Tongue (tissue), 2 donors: ENCODE results near the gene CHID1. TPM values are rescaled to one million over a fixed set of nuclear protein-coding genes. Genes with fewer than 3 reads are reported as not detected.

Source experiments
- DNase-seq: peaks from one replicate; pipeline ENCODE4 v3.0.0-alpha.2; 2015
- total RNA-seq: library from RNA; depleted of rRNA; stranded (reverse); fragments of >200 nt; gene quantifications from one replicate; pipeline ENCODE4 v1.2.3, GENCODE V29; 2014

Gene CHID1
- total RNA-seq = 46.4 TPM

DNA sequence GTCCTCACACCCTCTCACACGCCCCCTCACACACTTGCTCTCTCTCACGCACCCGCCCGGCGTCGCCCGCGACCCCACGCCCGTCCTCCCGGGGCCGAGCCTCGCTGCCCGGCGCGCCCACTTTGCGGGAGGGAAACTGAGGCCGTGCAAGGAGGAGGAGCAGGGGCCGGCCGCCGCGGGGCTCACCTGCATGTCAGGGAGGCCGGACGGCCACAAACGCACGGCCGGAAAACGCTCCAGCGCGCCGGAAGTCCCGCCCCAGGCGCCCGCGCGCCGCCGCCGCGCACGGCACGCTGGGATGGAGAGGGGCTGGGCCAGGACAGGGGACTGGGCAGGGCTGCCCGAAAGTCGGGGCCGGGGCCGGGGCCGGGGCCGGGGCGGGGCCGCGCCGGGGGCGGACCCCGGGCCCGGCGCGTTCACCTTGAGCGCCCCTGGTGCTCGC, at the start of gene CHID1:
Gene CHID1, minus strand, starts transcription at position 222 of the 442 bp plus-strand sequence. CDS start 5,994 bp downstream, outside the sequence.
- DNase-seq = peak; percentile 91

DNA sequence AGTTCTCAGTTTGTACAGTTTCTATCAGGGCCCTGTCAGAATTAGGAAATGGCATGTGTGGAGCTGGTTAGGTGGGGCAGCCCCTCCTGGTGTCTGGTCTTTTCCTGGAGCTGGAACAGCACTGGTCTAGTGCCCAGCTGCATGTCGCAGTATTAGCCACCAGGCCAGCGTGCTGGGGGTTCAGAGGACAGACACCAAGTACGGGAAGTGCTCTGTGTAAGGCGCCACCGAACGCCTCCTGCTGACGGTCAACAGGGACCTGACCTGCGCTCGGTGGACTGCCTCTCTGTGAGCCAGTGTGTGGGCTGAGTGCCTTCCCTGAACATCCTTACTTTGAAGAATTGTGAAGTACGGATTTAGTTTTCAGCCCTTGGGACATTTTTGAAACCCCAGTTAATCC, 49.0 kb upstream of the CHID1 start:
- no peak for DNase-seq

DNA sequence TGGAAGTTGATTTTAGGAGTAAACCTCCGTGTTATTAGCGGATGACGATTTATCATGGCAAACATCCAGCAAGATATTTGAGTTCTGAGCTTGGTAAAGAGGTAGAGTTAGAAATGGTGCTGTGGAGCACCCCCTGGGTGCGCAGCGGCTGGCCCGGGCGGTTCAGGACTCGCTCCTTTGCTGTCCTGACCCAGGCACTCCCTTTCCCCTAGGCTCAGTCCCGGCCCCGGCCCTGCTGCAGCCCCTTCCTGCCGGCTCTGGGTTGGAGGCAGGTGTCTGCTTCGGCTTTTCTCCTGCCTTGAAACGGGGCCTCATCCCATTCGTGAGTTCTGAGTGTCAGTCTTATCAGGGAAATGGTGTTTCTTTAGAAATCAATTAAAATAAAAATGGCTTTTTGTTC, 48.4 kb upstream of the CHID1 start:
- DNase-seq = peak; percentile 37

DNA sequence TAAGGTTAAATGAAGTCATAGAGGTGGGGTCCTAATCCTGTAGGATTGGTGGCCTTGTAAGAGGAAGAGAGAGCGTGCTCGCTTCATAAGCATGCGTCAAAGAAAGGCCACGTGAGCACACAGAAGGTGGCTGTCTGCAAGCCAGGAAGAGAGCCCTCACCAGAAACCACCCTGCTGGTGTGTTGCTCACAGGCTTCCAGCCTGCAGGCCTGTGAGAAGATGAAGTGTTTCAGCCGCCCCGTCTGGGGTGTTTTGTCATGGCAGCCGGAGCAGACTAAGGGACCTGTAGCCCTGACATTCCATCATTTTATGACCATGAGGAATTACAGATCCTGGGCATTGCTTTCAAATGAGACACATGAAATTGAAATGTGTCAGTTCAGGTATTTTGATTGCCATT, 47.5 kb upstream of the CHID1 start:
- DNase-seq = no peak

DNA sequence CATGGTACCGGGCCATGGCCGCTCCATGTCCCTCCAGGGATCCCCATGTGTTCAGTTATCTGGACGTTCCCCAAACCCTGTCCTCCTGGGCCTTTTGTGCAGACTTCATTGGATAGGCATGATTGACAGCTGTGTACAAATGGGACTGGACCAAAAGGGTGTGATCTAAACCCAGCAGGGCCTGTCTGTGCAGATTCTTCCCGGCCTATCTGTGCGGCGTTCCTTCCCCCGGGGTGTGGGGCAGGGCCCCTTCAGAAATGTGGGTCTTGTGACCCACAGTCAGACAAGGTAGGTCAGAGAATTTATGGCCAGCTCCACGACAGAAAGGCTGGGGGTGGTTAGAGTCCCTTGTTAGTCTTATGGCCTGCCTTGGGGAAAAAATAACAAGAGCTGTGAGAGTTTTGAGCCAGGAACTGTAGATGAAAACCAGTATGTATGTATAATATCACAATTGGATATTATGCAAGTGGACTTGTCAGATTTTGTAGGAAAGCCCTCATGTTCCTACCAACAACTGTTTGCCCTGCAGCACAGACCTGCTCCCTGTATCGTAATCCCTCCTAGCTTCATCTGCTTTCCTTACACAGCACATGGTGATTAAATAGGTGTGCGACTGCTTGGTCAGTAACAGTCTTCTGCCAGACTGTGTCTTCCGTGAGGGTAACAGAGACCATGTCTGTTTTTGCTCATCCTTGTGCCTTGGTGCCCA, 46.8 kb upstream of the CHID1 start:
- no peak for DNase-seq

DNA sequence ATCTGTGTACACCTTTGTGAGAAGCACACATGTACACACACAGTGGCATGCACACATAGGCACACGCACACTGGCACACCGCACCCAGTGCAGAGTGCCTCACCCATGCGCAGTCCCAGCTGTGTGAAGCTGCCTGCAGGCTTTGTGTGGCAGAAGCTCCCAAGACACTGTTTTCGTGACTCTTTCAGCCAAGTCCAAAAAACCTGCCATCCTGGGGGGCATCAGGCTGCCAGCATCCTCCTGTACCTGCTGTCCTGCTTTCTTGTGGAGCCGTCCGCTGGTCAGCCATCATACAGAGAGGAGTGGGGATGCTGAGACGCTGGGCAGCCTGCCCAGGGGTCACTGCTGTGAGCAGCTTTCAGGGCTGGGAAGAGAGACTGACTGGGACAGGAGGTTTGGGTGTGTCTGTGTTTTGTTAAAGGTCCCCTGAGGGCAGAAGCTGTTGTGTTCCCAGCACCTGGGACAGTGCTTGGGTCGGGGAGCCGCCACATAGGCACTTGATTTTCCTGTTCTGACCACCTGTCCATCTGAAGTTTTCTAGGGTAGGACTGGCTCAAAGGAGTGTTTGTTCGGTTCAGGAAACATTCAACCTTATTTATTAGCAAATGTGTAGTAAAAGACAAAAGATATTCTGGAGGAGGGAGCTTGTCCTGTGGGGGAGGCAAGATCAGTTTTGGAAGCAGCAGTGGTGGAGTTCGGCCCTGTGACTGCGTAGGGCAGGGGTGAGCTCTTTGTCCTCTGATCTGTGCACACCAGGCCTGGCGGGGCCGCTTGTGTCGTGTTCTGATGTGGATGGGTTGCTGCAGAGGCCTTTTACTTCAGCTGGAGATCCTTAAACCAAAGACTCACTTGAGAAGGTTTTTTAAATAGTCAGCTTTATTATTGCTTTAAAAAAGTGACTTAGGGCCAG, 44.8 kb upstream of the CHID1 start:
- peak; percentile 59 for DNase-seq

DNA sequence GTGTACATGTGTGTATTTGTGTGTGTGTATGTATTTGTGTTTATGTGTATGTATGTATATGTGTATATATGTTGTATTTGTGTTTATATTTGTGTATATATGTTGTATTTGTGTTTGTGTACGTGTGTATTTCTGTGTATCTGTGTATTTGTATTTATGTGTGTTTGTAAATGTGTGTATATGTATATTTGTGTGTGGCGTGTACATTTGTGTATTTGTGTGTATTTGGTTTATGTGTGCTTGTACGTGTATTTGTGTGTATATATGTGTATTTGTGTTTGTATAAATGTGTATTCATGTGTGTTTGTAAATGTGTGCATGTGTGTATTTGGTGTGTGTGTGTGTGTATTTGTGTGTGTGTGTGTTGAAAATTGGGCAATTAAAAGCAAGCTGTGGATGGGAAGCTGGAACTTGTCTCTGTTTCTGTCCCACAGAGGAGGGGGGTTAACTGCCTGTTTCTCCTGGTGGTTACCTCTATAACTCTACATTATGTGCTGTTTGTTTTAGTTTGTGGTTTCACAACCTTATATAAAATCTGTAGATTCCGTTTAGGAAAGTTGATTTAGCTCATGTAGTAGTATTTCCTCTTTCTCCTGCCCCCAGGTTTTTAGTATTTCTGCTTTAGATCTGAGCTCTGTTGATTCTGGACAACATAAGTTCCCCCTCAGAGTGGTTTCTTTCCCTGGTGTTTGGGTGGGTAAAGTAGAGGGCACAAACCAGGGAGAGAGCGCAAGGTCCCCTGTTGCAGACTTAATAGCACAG, 44.0 kb upstream of the CHID1 start:
- DNase-seq = no peak

DNA sequence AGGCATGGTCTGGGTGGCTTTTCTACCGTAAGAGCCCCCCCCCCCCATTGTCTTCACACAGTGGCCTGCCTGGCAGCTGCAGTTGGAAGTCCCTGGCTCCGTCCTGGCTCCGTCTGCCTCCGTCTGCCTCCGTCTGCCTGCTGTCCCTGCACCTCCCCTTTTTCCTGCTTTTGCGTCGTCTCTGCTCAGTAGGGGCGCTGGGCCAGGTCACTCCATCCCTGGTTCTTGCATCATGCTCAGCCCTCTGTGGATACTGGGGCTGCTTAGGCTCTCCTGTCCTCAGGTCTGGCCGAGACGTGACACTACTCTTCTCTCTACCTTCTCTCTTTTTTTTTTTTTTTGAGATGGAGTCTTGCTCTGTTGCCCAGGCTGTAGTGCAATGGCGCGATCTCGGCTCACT, 42.9 kb upstream of the CHID1 start:
- no peak for DNase-seq

DNA sequence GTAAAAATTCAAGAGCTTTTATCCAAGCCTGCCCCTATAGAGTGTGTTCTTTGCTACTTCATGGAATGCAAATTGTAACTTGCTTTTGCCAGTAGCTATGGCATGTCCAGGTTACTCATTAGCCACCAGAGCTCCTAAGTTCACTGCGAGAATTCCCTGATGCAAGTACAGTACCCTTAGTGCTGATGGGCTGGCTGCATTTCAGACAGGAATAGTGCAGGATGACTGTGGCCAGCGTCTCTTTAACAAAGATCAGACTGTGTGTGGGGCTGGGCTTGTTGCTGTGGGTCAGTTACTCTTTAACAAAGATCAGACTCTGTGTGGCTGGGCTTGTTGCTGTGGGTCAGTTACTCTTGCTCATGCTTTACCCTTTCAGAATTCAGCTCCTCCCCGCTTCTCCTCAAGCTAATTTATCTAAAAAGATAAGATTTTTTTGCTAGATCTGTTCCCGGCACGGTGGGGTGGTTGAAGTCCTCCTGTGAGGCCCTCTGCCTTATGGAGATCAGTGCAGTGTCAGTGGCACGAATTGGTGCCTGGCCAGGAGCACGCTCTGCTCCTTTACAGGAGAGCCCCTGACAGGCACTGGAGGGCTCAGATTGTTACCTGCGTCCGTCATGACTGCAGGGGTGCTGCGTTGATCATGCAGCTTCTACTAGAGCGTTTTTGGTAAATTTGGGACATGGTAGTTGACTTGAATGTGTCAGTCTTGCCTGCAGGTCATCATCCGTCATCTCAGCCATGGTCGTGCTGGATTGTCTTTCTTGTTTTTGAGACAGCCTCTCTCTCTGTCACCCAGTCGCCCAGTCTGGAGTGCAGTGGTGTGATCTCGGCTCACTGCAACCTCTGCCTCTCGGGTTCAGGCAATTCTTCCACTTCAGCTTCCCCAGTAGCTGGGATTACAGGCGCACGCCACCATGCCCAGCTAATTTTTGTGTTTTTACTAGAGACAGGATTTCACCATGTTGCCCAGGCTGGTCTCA, 42.1 kb upstream of the CHID1 start:
- no peak for DNase-seq

DNA sequence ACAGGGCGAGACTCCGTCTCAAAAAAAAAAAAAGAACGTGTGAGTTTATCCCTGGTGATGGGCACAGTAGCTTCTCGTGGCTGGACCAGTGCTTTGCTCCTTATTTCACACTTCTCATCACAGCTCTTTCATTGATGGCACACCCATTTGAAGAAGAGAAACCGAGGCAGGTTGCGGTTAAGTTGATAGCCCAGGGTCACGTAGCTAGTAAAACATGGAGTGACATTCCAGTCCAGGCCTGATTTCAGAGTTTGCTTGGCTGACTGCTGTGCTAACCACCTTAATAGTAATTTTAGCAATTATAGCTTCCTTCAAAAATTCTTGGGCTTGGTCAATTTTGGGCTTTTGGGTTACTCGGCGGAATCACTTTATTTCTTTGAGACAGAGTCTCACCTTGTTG, 40.9 kb upstream of the CHID1 start:
- DNase-seq = no peak

DNA sequence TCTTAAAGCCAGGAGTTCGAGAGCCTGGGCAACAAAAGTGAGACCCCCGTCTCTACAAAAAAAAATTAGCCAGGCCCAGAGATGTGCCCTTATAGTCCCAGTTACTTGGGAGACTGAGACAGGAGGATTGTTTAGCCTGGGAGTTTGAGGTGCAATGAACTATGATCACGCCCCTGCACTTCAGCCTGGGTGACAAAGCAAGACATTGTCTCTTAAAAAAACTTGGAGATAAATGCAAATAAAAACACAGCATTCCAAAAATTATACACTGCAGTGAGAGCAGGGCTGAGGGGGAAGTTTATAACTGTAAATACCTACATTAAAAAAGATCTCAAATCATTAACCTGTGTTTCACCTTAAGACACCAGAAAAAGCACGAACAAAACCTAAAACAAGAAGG, 37.1 kb upstream of the CHID1 start:
- DNase-seq = no peak

DNA sequence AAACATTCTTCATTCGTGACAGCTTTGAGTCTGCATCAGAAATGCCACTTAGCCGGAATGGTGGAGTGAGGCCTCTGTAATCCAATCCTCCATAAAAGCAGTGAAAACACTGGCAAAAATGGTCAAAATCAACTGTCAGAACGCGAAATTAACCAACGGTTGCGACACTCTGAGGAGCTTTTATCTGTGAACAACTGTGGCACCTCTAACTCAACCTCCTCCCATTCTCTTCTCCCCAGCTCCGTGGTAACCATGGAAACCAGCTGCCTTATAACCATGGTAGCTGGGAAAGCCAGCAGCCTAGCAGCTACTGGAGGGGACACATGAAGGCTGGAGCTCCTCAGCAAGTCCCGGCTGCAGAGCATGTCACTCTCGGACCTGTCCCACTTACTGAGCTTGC, 35.4 kb upstream of the CHID1 start:
- no peak for DNase-seq

DNA sequence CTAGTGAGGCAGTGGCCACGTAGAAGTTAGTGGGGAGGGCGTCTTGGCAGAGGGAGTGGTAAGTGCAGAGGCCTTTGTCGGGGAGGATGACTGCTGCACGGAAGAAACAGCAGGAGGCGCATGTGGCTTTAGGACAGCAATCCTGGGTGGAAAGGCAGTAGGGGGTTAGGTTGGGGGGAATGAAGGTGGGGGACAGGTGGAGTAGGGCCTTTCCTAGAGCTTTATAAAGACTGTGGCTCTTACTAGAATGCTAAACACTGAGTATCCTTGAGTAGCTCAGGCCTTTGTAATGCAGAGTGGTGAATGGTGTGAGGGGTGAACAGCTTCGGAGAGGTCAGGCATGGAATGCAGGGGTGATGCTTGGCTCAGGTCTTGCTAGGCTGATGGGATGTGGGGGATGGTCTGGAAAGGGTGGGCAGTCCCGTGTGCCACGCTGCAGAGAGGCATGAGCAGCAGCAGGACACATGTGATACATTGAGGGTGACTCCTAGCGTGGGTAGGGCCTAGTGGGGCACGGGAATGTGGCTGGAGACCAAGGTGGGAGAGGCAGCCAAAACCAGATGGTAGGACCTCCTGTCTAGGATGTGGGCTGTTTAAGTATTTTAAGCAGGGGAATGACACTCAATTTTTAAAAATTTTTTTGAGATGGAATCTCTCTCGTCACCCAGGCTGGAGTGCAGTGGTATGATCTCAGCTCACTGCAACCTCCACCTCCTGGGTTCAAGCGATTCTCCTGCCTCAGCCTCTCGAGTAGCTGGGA, 34.3 kb upstream of the CHID1 start:
- no peak for DNase-seq

DNA sequence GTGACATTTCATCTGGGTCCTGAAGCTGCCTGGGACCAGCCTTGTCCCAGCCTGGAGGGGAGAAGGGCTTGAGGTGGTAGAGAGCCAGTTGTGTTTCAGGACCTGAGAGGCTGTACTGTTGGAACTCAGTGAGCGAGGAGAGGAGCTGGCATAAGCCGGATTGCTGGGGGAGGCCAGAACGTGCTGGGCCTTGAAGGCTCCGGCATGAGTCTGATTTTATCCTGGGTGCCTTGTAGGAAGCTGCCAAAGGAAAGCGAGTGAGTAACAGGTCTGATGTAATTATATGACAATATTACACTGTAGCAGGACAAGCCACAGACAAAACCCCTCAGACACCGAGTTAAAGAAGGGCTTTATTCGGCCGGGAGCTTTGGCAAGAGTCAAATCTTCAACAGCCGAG, 32.2 kb upstream of the CHID1 start:
- DNase-seq = no peak

DNA sequence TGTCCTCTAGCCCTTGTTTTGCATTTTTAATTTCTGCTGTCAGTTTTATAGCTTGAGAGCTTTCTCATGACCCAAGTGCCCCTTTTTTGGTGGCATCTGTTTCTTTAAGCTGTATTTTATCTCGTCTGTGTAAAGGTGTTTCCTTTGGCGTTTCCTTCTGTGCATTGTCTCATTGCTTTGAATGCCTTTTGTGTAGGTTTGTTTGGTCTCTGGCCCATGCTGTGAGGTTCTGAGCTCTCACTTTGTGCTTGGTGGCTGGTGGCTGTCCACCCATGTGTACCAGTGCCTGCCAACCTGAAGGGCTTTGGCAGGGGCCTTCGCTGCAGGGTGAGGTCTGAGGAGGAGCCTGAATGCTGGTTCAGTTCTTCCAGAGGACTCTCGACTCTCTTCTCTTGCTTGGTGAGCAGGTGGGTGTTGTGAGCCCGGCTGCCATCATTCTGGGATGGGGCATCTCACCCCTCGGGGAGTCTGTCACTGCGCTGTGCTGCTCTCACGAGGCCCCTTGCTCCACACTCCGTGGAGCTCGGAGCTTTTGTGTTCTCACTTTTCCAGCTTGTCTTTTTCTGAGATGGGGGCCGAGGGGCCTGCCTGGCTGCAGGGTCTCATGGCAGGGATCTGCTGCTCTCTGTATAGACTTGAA, 30.0 kb upstream of the CHID1 start:
- no peak for DNase-seq

DNA sequence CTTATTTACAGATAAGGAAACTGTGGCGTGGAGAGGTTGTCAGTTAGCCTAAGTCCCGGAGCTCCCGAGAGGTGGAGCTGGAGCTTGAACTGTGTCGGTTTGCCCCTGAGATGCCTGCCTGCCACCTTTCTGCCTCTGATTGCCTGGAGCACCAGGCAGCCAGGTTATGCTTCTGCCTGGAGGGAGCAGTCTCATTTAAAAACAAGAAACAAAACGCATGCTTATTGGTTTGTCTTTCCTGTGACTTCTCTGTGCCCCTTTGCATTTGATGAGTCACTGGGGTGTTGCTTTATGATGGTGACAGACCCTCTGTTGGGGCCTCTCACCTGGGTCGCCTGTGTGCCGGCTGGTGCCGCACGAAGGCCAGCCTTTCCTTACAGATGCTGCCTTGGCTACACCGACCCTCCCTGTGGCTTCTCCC, 27.2 kb upstream of the CHID1 start:
- no peak for DNase-seq

DNA sequence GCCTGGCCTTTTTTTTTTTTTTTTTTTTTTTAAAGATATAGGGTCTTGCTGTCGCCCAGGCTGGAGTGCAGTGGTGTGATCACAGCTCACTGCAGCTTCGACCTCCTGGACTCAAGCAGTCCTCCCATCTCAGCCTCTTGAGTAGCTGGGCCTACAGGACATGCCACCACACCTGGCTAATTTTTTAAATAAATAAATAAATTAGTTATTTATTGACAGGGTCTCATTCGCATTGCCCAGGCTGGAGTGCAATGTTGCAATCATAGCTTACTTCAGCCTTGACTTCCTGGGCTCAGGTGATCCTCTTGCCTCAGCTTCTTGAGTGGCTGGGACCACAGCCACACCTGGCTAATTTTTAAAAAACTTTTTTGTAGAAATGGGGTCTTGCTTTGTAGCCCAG, 25.6 kb upstream of the CHID1 start:
- DNase-seq = no peak

DNA sequence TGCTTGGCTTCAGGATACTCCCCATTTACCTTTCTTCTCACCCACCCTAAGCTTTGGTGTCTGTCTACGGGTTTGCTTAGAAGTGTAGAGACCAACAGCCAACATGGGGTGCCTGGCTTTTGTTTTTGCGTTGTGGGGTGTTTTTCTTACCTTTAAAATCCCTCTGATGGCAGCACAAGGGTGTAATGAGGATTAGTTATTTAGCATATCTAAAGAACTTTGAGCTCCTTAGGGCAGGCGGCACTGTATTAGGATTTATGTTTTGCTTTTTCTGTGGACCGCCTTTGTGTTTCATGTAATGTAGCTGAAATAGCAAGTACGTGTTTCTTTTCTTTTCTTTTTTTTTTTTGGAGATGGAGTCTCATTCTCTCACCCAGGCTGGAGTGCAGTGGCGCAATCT, 23.9 kb upstream of the CHID1 start:
- no peak for DNase-seq

DNA sequence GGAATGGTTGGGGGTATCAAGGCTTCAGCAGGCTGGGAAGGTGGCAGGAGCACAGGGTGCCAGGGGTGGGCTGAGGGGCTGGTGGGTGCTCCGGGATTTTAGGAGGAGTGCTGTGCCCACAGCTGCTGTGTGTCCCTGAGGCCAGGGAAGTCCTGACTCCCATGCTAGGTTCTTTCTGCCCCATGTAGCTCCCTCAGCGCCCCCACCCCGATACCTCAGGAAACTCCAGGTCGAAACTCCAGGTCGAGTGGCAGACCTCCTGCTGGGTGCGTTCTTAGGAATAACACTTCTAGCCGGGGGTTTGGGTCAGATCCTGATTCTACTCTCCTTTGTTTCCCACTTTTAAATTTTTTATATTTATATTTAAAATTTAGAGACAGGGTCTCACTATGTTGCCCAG, 23.3 kb upstream of the CHID1 start:
- DNase-seq = no peak

DNA sequence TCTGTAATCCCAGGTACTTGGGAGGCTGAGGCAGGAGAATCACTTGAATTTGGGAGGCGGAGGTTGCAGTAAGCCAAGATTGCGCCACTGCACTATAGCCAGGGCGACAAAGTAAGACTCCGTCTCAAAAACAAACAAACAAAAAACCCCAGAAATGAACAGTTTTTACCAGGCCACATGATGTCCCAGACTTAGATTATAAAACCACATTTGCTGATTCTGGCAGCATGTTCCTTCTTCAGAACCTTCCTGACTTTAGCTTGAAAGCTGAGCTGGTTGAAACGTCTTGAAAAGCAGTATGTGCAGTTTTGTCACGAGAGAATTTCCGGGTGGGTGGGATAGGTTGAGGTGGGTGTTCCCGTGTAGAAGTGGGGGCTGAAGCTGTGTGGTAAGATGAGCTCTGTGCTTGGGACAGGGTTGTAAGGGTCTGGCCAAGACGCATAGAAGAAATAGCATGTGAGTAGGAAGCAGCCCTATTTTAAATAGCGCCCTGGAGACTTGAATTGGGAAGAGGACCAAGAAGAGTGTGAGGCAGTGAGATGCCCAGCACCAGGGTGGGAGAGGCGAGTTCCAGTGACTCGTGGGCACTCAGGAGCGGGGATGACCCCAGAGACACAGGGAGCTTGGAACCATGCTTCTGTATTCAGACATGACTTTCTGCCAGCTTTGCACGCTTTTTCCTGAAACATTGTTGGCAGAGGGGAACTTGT, 22.7 kb upstream of the CHID1 start:
- DNase-seq = no peak
